Astrocyte (in vitro differentiated cells and primary cell): ENCODE measurements around the gene DCC. TPM values are rescaled to one million over a fixed set of nuclear protein-coding genes. Genes with fewer than 3 reads are reported as not detected.
A peak's percentile ranks its signal among the peaks of the same experiment; 100 is the strongest.

ENCODE experiments used
- DNase-seq: peaks from one replicate; pipeline ENCODE4 v3.0.0-alpha.2; 2010; ENCODE audit warnings: low read depth
- FAIRE-seq: peaks from 2 replicates; lab custom pipeline; 2011; peaks lifted over from hg19 to GRCh38; lab: Jason Lieb, UNC
- H2AFZ ChIP-seq: 2 replicates; pipeline ENCODE4 v1.6.0; 2012; ENCODE audit warnings: low read depth, low read length, inconsistent platforms
- H3K27ac ChIP-seq: 2 replicates; pipeline ENCODE4 v1.5.1; 2011; ENCODE audit warnings: low read depth, low read length, inconsistent platforms
- H3K27me3 ChIP-seq: 2 replicates; pipeline ENCODE4 v1.6.0; 2011; ENCODE audit warnings: low read length, inconsistent platforms; ENCODE audit not compliant: insufficient read depth
- H3K36me3 ChIP-seq: 2 replicates; pipeline ENCODE4 v1.5.1; 2011; ENCODE audit warnings: low read length, inconsistent platforms; ENCODE audit not compliant: insufficient read depth
- H3K4me1 ChIP-seq: 2 replicates; pipeline ENCODE4 v1.5.1; 2011; ENCODE audit warnings: low read length, inconsistent platforms; ENCODE audit not compliant: insufficient read depth
- H3K4me2 ChIP-seq: 2 replicates; pipeline ENCODE4 v1.6.0; 2012; ENCODE audit warnings: low read length, inconsistent platforms
- H3K4me3 ChIP-seq: 2 replicates; pipeline ENCODE4 v1.5.1; 2011; ENCODE audit warnings: low read depth, mild to moderate bottlenecking, low read length, inconsistent platforms; ENCODE audit not compliant: insufficient read depth
- H3K79me2 ChIP-seq: 2 replicates; pipeline ENCODE4 v1.6.0; 2012; ENCODE audit warnings: mild to moderate bottlenecking, low read length, inconsistent platforms; ENCODE audit not compliant: insufficient read depth
- H3K9ac ChIP-seq: 2 replicates; pipeline ENCODE4 v1.6.0; 2012; ENCODE audit warnings: mild to moderate bottlenecking, low read length, inconsistent platforms
- H3K9me3 ChIP-seq: 2 replicates; pipeline ENCODE4 v1.5.1; 2012; ENCODE audit warnings: low read depth, mild to moderate bottlenecking, low read length, inconsistent platforms; ENCODE audit not compliant: insufficient read depth
- H4K20me1 ChIP-seq: 2 replicates; pipeline ENCODE4 v1.6.0; 2012; ENCODE audit warnings: low read length, inconsistent platforms; ENCODE audit not compliant: insufficient read depth
- H3K27ac Mint-ChIP-seq: one replicate; pipeline ENCODE4 v1.8.0; 2021; ENCODE audit warnings: mild to moderate bottlenecking, mixed read lengths; ENCODE audit not compliant: unreplicated experiment
- H3K27me3 Mint-ChIP-seq: one replicate; pipeline ENCODE4 v1.8.0; 2021; ENCODE audit warnings: low read depth, mixed read lengths; ENCODE audit not compliant: unreplicated experiment
- H3K36me3 Mint-ChIP-seq: one replicate; pipeline ENCODE4 v1.8.0; 2021; ENCODE audit warnings: low read depth, mixed read lengths; ENCODE audit not compliant: unreplicated experiment
- H3K4me1 Mint-ChIP-seq: one replicate; pipeline ENCODE4 v1.8.0; 2021; ENCODE audit warnings: low read depth, mixed read lengths; ENCODE audit not compliant: unreplicated experiment
- H3K4me3 Mint-ChIP-seq: one replicate; pipeline ENCODE4 v1.8.0; 2021; ENCODE audit warnings: mild to moderate bottlenecking, moderate library complexity, mixed read lengths; ENCODE audit not compliant: unreplicated experiment
- H3K9me3 Mint-ChIP-seq: one replicate; pipeline ENCODE4 v1.8.0; 2021; ENCODE audit warnings: mild to moderate bottlenecking, mixed read lengths; ENCODE audit not compliant: unreplicated experiment
- EZH2 ChIP-seq: IDR thresholded peaks from 2 replicates; pipeline ENCODE4 v1.6.1; 2012; ENCODE audit warnings: mild to moderate bottlenecking, low read length, inconsistent platforms; ENCODE audit not compliant: insufficient read depth
- total RNA-seq: library from RNA; stranded (reverse); gene quantifications from 2 replicates; pipeline ENCODE4 v1.2.1, GENCODE V29; 2021
- TF ChIP-seq, protein P1 (sequence below): IDR thresholded peaks from 2 replicates; pipeline ENCODE4 v1.5.1; 2011; ENCODE audit warnings: low read depth, mild to moderate bottlenecking, inconsistent platforms, low read length, moderate library complexity; ENCODE audit not compliant: insufficient read depth

DCC gene
- total RNA-seq, 1 donor from 2014 or later = 2.6 TPM

DNA sequence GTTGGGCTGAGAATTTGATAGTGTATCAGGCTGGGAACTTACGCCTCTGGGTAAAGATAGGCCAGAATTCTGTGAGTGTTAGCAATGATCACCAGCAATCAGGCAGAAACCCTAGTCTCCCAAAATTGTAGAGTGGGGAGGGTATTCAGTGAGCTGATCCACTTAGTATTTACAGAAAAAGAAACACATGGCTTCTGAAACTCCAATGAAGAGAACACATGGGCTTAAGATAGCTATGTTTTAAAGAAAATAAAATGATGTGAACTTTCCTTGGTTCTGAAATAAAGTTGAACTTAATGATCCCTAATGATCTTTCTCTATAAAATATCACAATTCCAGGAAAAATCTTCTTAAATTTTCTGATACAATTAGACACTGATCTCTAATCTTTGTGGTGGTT is 472.8 kb downstream of the DCC start:
- Histone ChIP-seq H3K79me2 (no peaks in the 10 kb centered on the region), H3K4me2 (no peak overlapping the region), H3K27ac (no peak overlapping the region), H3K27me3 (no peaks in the 10 kb centered on the region), H4K20me1 (no peaks in the 10 kb centered on the region), H3K9me3 (no peaks in the 10 kb centered on the region), H3K4me3 (no peak overlapping the region), H2AFZ (no peak overlapping the region), H3K36me3 (no peaks in the 10 kb centered on the region), H3K9ac (no peak overlapping the region), H3K4me1 (no peaks in the 10 kb centered on the region)
- no peak overlapping the region for H3K4me3 Mint-ChIP-seq
- H3K9me3 Mint-ChIP-seq = no peaks in the 10 kb centered on the region
- no peaks in the 10 kb centered on the region for H3K36me3 Mint-ChIP-seq
- H3K4me1 Mint-ChIP-seq = peaks cover 6% of the 10 kb centered on the region
- no peaks in the 10 kb centered on the region for H3K27me3 Mint-ChIP-seq
- no peak for FAIRE-seq
- no peak for TF ChIP-seq EZH2
- TF ChIP-seq, protein P1, sequence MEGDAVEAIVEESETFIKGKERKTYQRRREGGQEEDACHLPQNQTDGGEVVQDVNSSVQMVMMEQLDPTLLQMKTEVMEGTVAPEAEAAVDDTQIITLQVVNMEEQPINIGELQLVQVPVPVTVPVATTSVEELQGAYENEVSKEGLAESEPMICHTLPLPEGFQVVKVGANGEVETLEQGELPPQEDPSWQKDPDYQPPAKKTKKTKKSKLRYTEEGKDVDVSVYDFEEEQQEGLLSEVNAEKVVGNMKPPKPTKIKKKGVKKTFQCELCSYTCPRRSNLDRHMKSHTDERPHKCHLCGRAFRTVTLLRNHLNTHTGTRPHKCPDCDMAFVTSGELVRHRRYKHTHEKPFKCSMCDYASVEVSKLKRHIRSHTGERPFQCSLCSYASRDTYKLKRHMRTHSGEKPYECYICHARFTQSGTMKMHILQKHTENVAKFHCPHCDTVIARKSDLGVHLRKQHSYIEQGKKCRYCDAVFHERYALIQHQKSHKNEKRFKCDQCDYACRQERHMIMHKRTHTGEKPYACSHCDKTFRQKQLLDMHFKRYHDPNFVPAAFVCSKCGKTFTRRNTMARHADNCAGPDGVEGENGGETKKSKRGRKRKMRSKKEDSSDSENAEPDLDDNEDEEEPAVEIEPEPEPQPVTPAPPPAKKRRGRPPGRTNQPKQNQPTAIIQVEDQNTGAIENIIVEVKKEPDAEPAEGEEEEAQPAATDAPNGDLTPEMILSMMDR = no peak
- no peak overlapping the region for H3K27ac Mint-ChIP-seq
- DNase-seq = no peak

DNA sequence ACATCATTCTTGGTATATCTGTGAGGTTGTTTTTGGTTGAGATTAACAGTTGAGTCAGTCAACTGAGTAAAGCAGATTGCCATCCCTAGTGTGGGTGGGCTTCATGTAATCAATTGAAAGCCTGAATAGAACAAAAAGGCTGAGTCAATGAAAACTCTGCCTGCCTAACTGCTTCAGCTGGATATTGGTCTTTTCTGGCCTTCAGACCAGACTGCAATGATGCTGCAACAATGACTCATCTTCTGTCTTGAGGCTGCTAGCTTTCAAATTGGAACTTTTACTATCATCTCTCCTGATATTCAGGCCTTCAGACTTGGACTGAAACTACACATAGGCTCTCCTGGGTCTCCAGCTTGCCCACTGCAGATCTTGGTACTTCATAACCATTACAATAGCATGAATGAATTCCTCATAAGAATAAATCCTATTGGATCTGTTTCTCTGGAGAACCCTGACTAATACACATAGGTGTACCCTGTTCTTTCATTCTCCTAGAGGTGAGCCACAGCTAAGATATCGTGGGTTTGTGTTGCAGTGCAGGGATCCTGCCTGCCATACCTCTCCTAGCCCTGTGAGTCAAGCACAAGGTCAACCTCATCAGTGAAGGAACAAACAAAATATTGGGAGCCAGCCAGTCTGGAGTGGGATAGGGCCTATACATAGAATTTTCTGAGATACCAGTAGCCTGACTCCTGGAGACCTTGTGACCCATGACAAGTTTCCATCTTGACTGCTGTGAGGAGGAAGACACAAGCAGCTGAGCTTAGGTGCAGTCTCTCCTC is 473.8 kb downstream of the DCC start:
- Histone ChIP-seq H3K27me3 (no peaks in the 10 kb centered on the region), H3K4me3 (no peak overlapping the region), H3K9me3 (no peaks in the 10 kb centered on the region), H3K27ac (no peak overlapping the region), H3K36me3 (no peaks in the 10 kb centered on the region), H4K20me1 (no peaks in the 10 kb centered on the region), H2AFZ (no peak overlapping the region), H3K79me2 (no peaks in the 10 kb centered on the region), H3K4me1 (no peaks in the 10 kb centered on the region), H3K9ac (no peak overlapping the region), H3K4me2 (no peak overlapping the region)
- no peaks in the 10 kb centered on the region for H3K36me3 Mint-ChIP-seq
- H3K4me3 Mint-ChIP-seq = no peak overlapping the region
- peak overlapping the region; percentile 54 for H3K27ac Mint-ChIP-seq
- FAIRE-seq (no peak), DNase-seq (no peak)
- no peak for TF ChIP-seq EZH2
- TF ChIP-seq, protein P1 = no peak
- H3K4me1 Mint-ChIP-seq = peaks cover 6% of the 10 kb centered on the region
- H3K9me3 Mint-ChIP-seq = no peaks in the 10 kb centered on the region
- H3K27me3 Mint-ChIP-seq = no peaks in the 10 kb centered on the region

DNA sequence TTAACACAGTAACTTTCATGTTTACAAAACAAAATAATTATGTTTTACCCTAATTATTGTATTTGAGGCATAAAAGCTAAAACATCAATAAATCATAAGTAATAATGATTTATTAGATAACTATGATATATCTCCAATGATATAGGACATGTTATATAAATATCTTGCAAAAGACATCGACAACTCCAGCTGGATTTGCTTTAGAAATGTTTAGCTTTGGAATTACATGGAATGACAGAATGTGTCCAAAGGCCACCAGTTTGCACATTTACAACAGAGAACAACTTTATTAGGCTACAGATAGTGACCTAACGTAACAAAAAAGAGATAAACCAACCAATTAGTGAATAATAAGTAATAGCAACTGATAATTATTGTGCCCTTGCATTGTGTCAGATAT is 475.7 kb downstream of the DCC start:
- no peak for FAIRE-seq
- H3K36me3 ChIP-seq = no peaks in the 10 kb centered on the region
- no peaks in the 10 kb centered on the region for H3K9me3 ChIP-seq
- Mint-ChIP-seq H3K36me3 (no peaks in the 10 kb centered on the region), H3K4me3 (no peak overlapping the region), H3K4me1 (peaks cover 6% of the 10 kb centered on the region), H3K9me3 (no peaks in the 10 kb centered on the region), H3K27me3 (peaks cover 3% of the 10 kb centered on the region), H3K27ac (no peak overlapping the region)
- H3K9ac ChIP-seq = no peak overlapping the region
- H3K4me3 ChIP-seq = no peak overlapping the region
- H3K4me2 ChIP-seq = no peak overlapping the region
- H3K4me1 ChIP-seq = no peaks in the 10 kb centered on the region
- H3K27me3 ChIP-seq = no peaks in the 10 kb centered on the region
- H2AFZ ChIP-seq = no peak overlapping the region
- TF ChIP-seq, protein P1 = no peak
- no peak for TF ChIP-seq EZH2
- DNase-seq = no peak
- no peaks in the 10 kb centered on the region for H3K79me2 ChIP-seq
- no peak overlapping the region for H3K27ac ChIP-seq
- no peaks in the 10 kb centered on the region for H4K20me1 ChIP-seq
